RWPE1 (cell line): Measurements from ENCODE around the gene AGRN.
A peak's percentile ranks its signal among the peaks of the same experiment; 100 is the strongest.
"Not testable (repeated sequence)": the region's sequence is repeated elsewhere in the genome, so short reads cannot be mapped to it uniquely, and the experiment has no call there.

Experiments
- CTCF ChIA-PET: fragments of 350-600 bp; sonication (Branson Sonifier 250); formaldehyde crosslinking; extraction: SDS; loops from one replicate; lab custom pipeline; 2021; lab: Yijun Ruan, JAX
- POLR2A ChIA-PET: fragments of 400-600 bp; formaldehyde crosslinking; extraction: SDS; loops from one replicate; lab custom pipeline; 2020; ENCODE audit warnings: antibody characterized with exemption; ENCODE audit not compliant: low non-redundant PET; lab: Yijun Ruan, JAX
- DNase-seq: peaks from one replicate; pipeline ENCODE4 v3.0.0; 2012; ENCODE audit warnings: low spot score
- H3K27ac ChIP-seq: fragments of 450-650 bp; 2 replicates; pipeline ENCODE4 v1.5.1; 2017
- TF ChIP-seq, protein P1 (sequence below): fragments of 450-650 bp; conservative IDR thresholded peaks from 2 replicates; pipeline ENCODE4 v1.5.1; 2017; ENCODE audit warnings: low read depth, mild to moderate bottlenecking

The AGRN gene

DNA sequence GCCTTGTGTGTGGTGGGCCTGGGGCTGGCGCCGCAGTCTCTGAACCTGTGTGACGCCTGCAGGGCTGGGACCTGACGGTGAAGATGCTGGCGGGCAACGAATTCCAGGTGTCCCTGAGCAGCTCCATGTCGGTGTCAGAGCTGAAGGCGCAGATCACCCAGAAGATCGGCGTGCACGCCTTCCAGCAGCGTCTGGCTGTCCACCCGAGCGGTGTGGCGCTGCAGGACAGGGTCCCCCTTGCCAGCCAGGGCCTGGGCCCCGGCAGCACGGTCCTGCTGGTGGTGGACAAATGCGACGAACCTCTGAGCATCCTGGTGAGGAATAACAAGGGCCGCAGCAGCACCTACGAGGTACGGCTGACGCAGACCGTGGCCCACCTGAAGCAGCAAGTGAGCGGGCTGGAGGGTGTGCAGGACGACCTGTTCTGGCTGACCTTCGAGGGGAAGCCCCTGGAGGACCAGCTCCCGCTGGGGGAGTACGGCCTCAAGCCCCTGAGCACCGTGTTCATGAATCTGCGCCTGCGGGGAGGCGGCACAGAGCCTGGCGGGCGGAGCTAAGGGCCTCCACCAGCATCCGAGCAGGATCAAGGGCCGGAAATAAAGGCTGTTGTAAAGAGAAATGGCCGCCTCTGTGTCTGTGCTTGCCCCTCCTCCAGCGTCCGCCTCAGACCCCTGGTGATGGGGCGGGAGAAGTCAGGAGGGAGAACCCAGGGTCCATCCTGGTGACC lies 5.8 kb upstream of the AGRN start:
- ChIA-PET POLR2A (interaction anchor here (0.8 kb wide), 1 partner anchor 26 kb away, joined by 3 read pairs; no protein-coding TSS in a partner anchor), CTCF (interaction anchor here (0.6 to 3.5 kb wide), 7 partner anchors 12 to 206 kb away, joined by 3 to 26 read pairs (median 3); no protein-coding TSS in a partner anchor)
- no peak for DNase-seq
- H3K27ac ChIP-seq, result peak overlapping the region; percentile 84
- TF ChIP-seq, protein P1, sequence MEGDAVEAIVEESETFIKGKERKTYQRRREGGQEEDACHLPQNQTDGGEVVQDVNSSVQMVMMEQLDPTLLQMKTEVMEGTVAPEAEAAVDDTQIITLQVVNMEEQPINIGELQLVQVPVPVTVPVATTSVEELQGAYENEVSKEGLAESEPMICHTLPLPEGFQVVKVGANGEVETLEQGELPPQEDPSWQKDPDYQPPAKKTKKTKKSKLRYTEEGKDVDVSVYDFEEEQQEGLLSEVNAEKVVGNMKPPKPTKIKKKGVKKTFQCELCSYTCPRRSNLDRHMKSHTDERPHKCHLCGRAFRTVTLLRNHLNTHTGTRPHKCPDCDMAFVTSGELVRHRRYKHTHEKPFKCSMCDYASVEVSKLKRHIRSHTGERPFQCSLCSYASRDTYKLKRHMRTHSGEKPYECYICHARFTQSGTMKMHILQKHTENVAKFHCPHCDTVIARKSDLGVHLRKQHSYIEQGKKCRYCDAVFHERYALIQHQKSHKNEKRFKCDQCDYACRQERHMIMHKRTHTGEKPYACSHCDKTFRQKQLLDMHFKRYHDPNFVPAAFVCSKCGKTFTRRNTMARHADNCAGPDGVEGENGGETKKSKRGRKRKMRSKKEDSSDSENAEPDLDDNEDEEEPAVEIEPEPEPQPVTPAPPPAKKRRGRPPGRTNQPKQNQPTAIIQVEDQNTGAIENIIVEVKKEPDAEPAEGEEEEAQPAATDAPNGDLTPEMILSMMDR, result no peak

DNA sequence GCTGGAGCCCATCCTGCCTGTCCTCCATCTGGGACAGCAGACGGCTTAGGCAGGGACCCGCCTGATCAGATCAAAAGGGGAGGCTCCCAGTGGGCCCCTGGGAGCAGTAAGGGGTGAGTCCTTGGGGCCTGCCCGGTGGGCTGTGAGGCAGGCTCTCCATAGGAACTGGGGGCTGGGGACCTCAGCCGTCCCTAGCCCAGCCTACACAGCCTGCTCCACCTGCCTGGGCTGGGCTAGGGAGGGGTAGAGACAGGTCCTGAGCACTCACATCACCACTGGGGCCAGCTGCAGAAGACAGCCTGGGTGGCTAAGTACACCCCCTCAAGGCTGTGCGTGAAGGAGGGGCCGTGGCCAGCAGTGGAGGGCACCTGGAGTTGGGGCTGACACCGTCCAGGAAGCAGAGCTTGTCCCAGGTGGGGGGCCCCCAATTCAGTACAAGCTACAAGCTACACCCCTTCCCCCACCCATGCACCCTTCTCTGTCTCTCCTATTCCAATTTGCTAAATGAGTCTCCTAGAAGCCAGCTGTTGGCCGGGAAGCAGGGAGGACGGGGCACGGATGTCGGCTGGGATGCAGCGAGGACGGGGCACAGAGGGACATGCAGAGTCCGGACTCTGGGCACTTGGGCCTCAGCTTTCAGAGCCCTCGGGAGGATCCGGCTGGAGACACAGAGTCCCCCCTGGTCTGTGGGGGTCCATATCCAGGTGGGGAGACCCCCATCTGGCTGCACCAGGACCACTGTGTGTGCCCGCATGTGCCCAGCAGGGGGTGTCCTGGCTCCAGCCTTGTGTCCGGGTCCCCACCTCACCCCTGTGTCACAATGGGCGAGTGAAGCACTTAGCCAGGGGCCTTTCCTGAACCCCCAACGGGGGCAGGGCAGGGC lies 4.9 kb upstream of the AGRN start:
- TF ChIP-seq, protein P1, result peak; percentile 41
- DNase-seq, result no peak
- POLR2A ChIA-PET, result no interaction called here
- peak overlapping the region; percentile 84 for H3K27ac ChIP-seq
- CTCF ChIA-PET, result interaction anchor here (0.9 to 3.5 kb wide), 5 partner anchors 13 to 48 kb away, joined by 3 to 26 read pairs (median 5); no protein-coding TSS in a partner anchor

DNA sequence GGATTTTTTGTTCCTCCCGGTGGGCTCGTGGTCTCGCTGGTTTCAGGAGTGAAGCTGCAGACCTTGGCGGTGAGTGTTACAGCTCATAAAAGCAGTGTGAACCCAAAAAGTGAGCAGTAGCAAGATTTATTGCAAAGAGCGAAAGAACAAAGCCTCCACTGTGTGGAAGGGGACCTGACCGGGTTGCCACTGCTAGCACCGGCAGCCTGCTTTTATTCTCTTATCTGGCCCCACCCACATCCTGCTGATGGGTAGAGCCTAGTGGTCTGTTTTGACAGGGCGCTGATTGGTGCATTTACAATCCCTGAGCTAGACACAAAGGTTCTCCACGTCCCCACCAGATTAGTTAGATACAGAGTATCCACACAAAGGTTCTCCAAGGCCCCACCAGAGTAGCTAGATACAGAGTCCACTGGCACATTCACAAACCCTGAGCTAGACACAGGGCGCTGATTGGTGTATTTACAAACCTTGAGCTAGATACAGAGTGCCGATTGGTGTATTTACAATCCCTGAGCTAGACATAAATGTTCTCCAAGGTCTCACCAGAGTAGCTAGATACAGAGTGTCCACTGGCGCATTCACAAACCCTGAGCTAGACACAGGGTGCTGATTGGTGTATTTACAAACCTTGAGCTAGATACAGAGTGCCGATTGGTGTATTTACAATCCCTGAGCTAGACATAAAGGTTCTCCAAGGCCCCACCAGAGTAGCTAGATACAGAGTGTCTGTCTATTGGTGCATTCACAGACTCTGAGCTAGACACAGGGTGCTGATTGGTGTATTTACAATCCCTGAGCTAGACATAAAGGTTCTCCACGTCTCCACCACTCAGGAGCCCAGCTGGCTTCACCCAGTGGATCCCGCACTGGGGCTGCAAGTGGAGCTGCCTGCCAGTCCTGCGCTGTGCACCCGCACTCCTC lies 2.3 kb upstream of the AGRN start:
- CTCF ChIA-PET, result interaction anchor here (1.9 kb wide), 1 partner anchor 15 kb away, joined by 8 read pairs; no protein-coding TSS in a partner anchor
- DNase-seq, POLR2A ChIA-PET, H3K27ac ChIP-seq: not testable (repeated sequence)

DNA sequence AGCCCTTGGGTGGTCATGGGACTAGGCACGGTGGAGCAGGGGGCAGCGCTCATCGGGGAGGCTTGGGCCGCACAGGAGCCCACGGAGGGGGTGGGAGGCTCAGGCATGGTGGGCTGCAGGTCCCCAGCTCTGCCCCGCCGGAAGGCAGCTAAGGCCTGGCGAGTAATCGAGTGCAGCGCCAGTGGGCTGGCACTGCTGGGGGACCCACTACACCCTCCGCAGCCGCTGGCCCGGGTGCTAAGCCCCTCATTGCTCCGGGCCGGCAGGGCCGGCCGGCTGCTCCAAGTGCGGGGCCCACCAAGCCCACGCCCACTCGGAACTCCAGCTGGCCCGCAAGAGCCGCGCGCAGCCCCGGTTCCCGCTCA lies 1.6 kb upstream of the AGRN start:
- CTCF ChIA-PET, result interaction anchor here (0.6 to 1.9 kb wide), 2 partner anchors 16 to 397 kb away, joined by 3 to 8 read pairs; no protein-coding TSS in a partner anchor
- POLR2A ChIA-PET, result not testable (repeated sequence)

DNA sequence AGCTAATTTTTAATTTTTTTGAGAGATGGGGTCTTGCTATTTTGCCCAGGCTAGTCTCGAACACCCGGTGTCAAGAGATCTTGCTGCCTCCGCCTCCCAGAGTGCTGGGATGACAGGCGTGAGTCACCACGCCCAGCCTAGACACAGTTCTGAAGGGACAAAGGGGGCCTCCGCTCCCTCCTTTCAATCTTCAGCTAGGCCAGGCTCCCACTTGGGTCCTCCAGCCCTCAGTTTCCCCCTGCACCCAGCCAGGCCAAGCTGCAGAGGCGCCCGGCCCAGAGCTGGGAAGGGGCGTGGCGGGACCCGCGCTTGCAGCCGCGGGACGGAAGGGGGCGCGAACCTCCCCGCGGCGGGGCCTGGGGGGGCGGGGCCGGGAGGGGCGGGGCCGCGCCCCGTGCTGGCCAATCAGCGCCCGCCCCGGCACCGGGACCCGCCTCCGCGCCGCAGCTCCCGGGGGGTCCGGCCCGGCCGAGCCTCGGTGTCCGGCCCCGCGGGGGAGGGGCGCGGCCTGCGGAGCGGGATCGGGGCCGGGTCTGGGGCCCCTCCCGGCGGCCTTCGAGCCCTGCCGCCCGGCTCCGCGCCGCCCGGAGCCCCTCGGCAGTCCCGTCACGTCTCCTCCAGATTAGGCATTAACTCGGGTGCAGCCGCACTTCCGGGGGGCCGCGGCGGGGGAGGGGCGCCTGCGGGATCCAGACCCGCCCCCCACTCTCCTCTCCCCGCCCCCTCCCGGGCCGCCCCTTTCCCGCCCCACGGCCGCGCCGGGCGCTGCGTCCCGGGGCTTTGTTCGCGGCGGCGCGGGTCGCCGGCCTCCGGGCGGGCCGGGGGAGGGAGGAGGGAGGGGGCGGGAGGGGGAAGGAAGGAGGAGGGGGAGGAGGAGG lies 559 bp upstream of the AGRN start:
- DNase-seq, result peak; percentile 90
- H3K27ac ChIP-seq, result peak overlapping the region; percentile 98
- ChIA-PET CTCF (interaction anchor here (0.5 to 0.7 kb wide), 3 partner anchors 43 to 396 kb away, joined by 3 read pairs; no protein-coding TSS in a partner anchor), POLR2A (interaction anchor here (0.6 kb wide), 1 partner anchor 195 kb away, joined by 3 read pairs; no protein-coding TSS in a partner anchor)
- TF ChIP-seq, protein P1, result peak; percentile 81

More for the DNA sequence above, 1.6 kb upstream of the AGRN start:
- H3K27ac ChIP-seq, DNase-seq: not testable (repeated sequence)

DNA sequence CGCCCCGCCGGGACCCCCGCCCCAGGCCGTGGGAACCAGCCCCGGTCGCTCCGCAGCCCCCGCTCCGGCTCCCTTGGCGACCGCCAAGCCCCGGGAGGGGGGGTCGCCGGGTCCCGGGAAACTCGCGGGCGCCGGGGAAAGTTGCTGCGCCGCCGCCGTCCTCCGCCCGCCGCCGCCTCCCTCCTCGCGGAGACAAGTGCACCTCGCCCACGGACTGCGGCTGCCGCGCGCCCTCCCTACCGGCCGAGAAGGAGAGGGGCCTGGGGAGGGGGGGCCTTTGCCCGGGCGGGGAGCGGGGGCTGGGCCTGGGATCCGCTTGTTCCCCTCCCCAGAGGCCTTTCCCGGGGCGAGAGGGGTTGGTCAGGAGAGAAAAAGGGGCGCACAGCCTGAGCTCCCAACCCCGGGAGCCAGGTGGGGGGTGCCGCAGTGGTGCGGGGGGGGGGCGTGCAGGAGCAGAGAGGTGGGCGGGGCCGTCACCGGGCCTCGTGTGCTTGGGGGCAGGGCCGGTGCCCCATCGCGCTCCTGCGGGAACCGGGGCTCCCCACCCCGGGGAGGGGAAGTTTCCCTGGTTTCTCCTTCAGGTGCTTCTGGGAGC lies 592 bp downstream of the AGRN start:
- CTCF ChIA-PET, result no interaction called here
- peak; percentile 42 for DNase-seq
- peak overlapping the region; percentile 98 for H3K27ac ChIP-seq
- TF ChIP-seq, protein P1, result no peak
- POLR2A ChIA-PET, result interaction anchor here (0.6 to 1.4 kb wide), 2 partner anchors 12 to 97 kb away, joined by 4 read pairs; no protein-coding TSS in a partner anchor
